H1 (cell line): ENCODE measurements around the gene GABPB1. TPM values are rescaled to one million over a fixed set of nuclear protein-coding genes. Genes with fewer than 3 reads are reported as not detected.

Experiments used
- BRCA1 ChIP-seq: IDR thresholded peaks from 2 replicates; pipeline ENCODE4 v1.6.1; 2012; ENCODE audit warnings: low read depth, low read length, improper control_type of control experiment
- EZH2 ChIP-seq: fragments of 200-600 bp; sonication (generic); IDR thresholded peaks from 2 replicates; pipeline ENCODE4 v1.7.1; 2012; ENCODE audit warnings: low read depth, mild to moderate bottlenecking, moderate library complexity, low read length, inconsistent platforms; ENCODE audit not compliant: severe bottlenecking
- RNF2 ChIP-seq: fragments of 200-900, 300-1000 bp; sonication (generic); IDR thresholded peaks from 2 replicates; pipeline ENCODE4 v1.7.1; 2016; ENCODE audit warnings: borderline replicate concordance, low read depth, mild to moderate bottlenecking, antibody characterized with exemption, low read length; ENCODE audit not compliant: poor library complexity, severe bottlenecking; ENCODE audit errors: missing control alignments
- SP1 ChIP-seq: IDR thresholded peaks from 2 replicates; pipeline ENCODE4 v1.6.1; 2011; ENCODE audit warnings: low read depth, low read length
- polyA plus RNA-seq, 7 experiments: library from polyadenylated mRNA; depleted of rRNA in 3 of 7; stranded (reverse) in 5 of 7; unstranded in 2 of 7; fragments of >200 nt in 5 of 7; fragments of 200-250 nt in 2 of 7; gene quantifications; 1 replicate in 5 of 7; 2 replicates in 1 of 7; 4 replicates in 1 of 7; pipeline versions ENCODE4 v1.2.1 to v1.2.3, GENCODE V29; 2011 to 2013; ENCODE audit warnings: missing spikeins in 2 of 7, mixed read lengths in 2 of 7
- total RNA-seq: library from RNA; stranded (reverse); fragmentation: NEBNext Ultra II Directional; extraction: Animal tissue kit (Norgen Biotek cat#: 25700); gene quantifications from 2 replicates; pipeline ENCODE4 v1.2.1, GENCODE V29; 2021
- TF ChIP-seq, protein P1 (sequence below): IDR thresholded peaks from 2 replicates; pipeline ENCODE4 v1.6.1; 2011; ENCODE audit warnings: low read length, improper control_type of control experiment

Gene GABPB1
- total and polyA plus RNA-seq, 2 of the 8 experiments (the other 6 are each of a cell fraction or from before 2014, with no cell fraction given) = 24.5 to 32.3 TPM

DNA sequence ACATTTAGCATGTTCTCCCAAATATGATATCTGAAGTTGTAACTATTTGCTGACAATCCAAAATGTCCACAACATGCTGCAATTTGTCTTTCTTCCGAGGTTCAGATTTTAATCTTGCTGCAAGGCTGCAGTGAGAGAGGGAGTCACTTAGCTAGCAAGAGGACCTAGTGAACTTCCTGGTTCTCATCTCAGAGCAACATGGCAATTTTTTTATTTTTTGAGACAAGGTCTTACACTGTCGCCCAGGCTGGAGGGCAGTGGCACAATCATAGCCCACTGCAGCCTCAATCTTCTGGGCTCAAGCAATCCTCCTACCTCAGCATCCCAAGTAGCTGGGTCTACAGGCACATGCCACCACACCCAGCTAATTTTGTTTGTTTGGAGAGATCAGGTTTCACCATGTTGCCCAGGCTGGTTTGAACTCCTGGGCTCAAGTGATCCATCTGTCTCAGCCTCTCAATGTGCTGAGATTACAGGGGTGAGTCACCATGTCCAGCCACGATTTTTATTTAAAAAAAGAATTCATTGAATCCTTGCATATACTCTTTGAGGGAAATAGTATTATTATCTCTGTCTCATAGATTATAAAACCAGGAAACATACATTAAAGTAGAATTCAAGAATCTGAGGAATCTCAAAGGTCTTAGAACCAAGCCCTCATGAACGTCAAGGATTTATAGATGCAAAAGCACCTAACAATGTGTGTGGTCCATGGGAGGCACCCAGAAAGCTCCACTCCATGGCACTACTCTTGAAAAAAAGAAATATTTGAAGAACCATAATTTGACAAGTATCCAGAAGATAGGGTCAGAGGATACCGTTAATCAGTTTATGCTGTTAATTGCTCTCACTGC, 98.6 kb downstream of the GABPB1 start (continued):
- TF ChIP-seq RNF2 (no peak), SP1 (no peak), EZH2 (no peak), BRCA1 (no peak)
- TF ChIP-seq, protein P1, sequence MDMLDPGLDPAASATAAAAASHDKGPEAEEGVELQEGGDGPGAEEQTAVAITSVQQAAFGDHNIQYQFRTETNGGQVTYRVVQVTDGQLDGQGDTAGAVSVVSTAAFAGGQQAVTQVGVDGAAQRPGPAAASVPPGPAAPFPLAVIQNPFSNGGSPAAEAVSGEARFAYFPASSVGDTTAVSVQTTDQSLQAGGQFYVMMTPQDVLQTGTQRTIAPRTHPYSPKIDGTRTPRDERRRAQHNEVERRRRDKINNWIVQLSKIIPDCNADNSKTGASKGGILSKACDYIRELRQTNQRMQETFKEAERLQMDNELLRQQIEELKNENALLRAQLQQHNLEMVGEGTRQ = no peak
